ENCODE results near the gene LPP. TPM values are rescaled to one million over a fixed set of nuclear protein-coding genes. Genes with fewer than 3 reads are reported as not detected.
A peak's percentile ranks its signal among the peaks of the same experiment; 100 is the strongest.

The LPP gene
- polyA plus RNA-seq, 3 donors from 2014 or later, result 6.5 to 33.5 (median 11.3) TPM

DNA sequence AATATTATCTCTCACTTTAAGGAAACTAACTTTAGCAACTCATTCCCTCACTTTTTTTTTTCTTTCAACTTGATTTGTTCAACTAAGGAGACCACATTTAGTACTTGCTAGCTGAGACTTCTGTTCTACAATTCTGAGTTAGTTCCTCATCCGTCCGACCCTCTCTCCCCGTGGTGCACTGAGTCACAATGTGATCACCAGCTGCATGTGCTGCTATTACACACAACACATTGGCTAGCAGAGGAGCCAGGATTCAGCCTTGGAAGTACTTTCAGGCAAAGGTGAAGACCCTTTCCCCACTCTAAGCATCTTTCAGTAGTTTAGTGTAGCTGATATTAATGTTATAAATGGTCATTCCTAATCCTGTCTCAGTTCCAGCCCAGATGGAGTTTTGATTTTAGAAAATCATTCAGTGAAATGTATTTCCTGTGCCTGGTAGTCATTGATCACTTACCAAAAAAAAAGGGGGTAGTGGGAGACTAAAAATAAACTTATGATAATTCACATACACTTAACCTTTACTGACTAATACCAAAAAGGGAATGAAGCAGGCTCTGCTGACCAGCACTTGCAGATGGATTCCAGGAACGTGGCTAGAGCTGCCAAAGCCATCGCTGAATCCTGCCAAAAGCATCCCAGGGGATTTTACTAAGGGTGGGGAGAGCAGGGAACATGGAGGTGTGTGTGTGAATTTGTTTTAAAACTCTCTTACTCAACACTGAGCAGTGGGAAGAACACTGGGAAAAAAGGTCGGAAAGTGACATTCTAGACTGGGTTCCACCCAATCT lies 424.8 kb downstream of the LPP start:
- no peak overlapping the region for H3K4me3 Mint-ChIP-seq

DNA sequence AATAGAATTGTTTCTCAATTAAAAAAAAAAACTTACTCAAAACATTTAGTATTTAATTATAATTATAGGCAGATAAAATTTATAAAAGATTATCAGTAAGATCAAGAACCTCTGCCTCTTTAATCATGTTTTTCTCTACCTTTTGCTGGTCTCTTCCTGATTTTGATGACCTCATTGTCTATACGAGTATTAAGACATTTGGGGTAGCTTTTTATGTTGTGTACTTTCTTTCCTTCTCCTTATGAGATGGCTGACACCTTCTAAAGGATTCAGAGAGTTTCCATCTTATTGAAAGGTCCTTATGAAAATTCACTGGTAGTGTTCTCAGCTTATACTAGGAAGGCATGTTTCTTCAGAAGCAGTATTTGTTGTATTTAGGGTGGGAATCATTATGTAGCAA lies 426.3 kb downstream of the LPP start:
- DNase-seq, result no peak
- Mint-ChIP-seq H3K27ac (peak overlapping the region in 3 of 6 donors; percentile 14 to 46 (median 20)), H3K4me1 (peaks cover 7 to 14% of the 10 kb centered on the region in 2 donors), H3K4me3 (no peak overlapping the region), H3K36me3 (peaks cover 0 to 11% (median 8%) of the 10 kb centered on the region in 3 donors), H3K9me3 (no peaks in the 10 kb centered on the region), H3K27me3 (ENCODE audit: low read depth in 3 of 3) (no peaks in the 10 kb centered on the region)

More for the DNA sequence above, 424.8 kb downstream of the LPP start:
- Mint-ChIP-seq H3K36me3 (peaks cover 0 to 11% (median 8%) of the 10 kb centered on the region in 3 donors), H3K4me1 (peaks cover 12 to 26% of the 10 kb centered on the region in 2 donors), H3K9me3 (no peaks in the 10 kb centered on the region), H3K27me3 (ENCODE audit: low read depth in 3 of 3) (no peaks in the 10 kb centered on the region), H3K27ac (peak overlapping the region in 3 of 6 donors; percentile 37 to 73 (median 66))
- DNase-seq, result no peak

DNA sequence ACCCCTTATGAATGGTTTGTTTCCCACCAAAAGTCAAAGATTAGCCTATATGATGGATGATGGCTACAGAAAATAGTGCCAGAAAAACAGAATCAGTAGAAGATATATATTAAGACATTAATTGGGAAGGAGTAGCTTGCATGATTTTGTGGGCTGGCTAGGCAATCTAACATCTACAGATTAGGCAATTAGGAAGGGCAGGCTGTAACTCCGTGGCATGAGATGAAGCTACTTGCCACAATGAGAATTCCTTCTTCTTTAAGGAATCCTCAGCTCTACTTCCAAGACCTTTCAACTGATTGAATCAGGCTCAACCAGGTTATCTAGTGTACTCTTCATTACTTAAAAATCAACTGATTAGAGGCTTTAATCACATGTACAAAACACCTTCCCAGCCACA lies 426.7 kb downstream of the LPP start:
- Mint-ChIP-seq H3K4me3 (no peak overlapping the region), H3K9me3 (no peaks in the 10 kb centered on the region), H3K36me3 (peaks cover 0 to 11% (median 8%) of the 10 kb centered on the region in 3 donors), H3K27ac (peak overlapping the region in 3 of 6 donors; percentile 20 to 84 (median 61)), H3K4me1 (peaks cover 9 to 14% of the 10 kb centered on the region in 2 donors), H3K27me3 (ENCODE audit: low read depth in 3 of 3) (no peaks in the 10 kb centered on the region)
- no peak for DNase-seq

DNA sequence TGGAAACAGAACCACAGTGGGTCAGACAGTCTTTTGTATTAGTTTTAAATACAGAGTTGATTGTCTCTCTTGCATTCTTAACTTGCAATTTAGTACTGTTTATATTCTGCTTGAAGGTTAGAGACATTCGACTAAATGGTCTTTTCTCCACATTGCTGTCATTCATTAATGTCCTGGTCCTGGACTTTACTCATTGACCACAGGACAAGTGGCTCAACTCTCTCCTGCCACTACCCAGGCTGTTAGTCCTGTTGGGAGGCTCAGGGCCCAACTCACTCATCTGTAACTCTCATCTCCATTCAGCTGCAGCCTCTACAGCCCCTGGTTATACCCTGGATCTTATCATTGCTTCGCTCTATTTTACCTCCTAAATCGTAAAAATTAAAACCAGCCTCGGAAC lies 427.4 kb downstream of the LPP start:
- peaks cover 0 to 11% (median 6%) of the 10 kb centered on the region in 3 donors for H3K36me3 Mint-ChIP-seq
- no peaks in the 10 kb centered on the region for H3K27me3 Mint-ChIP-seq (ENCODE audit: low read depth in 3 of 3)
- peaks cover 9 to 14% of the 10 kb centered on the region in 2 donors for H3K4me1 Mint-ChIP-seq
- DNase-seq, result no peak
- no peak overlapping the region for H3K4me3 Mint-ChIP-seq
- H3K9me3 Mint-ChIP-seq, result no peaks in the 10 kb centered on the region
- H3K27ac Mint-ChIP-seq, result no peak overlapping the region

DNA sequence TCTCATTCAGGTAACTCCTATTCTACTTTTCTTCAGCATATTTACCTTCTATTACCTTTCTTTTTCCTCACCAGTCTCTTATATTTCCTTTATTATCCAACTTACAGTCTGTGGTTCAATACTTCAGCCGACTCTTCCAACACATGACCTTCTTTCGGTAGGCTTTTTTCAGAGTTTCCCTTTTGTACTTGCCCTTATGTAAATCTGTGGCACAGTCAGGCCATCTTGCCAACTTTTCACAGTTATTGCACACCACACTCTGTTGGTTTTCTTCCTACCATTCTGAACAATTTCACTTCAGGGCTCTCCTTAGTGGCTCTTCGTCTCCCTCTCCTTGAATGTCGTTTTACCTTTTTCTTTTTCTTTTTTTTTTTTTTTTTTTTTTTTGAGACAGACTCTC lies 427.8 kb downstream of the LPP start:
- Mint-ChIP-seq H3K36me3 (peaks cover 0 to 11% (median 4%) of the 10 kb centered on the region in 3 donors), H3K4me1 (peaks cover 9 to 14% of the 10 kb centered on the region in 2 donors), H3K27me3 (ENCODE audit: low read depth in 3 of 3) (no peaks in the 10 kb centered on the region), H3K9me3 (no peaks in the 10 kb centered on the region), H3K4me3 (no peak overlapping the region), H3K27ac (no peak overlapping the region)
- DNase-seq, result no peak

DNA sequence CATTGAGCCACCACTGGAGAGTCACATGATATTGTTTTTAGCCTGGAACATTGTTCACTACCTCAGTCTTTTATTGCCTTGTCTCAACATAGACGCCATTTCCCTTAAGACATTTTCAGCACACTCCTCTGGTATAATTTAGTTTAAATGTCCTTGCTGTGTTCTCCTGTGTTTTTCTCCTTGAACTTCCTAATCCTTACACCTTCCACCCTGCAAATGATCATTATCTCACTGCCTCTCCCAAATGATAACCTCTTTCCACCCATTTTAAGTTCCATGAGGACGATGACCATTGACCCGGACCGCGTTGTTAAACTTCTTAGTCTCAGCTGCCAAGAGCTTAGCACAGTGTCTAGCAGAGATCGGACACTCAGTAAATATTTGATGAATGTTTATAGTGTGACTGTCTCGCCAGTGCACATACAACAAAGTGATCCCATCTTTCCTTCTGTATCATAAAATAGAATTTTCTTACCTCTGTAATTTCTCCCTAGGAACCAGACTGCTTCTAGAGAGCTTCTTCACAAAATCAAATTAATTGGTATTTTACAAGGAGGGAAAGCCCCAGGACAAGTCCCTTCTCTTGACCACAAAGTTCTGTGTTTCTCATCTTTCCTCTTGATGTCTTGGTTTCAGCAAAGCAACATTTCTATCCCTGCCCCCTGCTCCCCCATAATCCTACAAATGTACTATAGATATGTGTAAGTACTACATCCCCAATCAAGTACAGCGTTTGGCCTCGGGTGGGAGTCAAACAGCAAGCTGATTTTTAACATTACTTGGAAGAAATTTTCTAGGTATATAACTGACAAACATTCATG lies 429.6 kb downstream of the LPP start:
- no peaks in the 10 kb centered on the region for H3K27me3 Mint-ChIP-seq (ENCODE audit: low read depth in 3 of 3)
- H3K27ac Mint-ChIP-seq, result peak overlapping the region in 1 of 6 donors; percentile 63
- peaks cover 8 to 9% of the 10 kb centered on the region in 2 donors for H3K4me1 Mint-ChIP-seq
- no peaks in the 10 kb centered on the region for H3K9me3 Mint-ChIP-seq
- H3K4me3 Mint-ChIP-seq, result peak overlapping the region in 1 of 5 donors; percentile 14
- H3K36me3 Mint-ChIP-seq, result peaks cover 0 to 9% (median 4%) of the 10 kb centered on the region in 3 donors
- no peak for DNase-seq

DNA sequence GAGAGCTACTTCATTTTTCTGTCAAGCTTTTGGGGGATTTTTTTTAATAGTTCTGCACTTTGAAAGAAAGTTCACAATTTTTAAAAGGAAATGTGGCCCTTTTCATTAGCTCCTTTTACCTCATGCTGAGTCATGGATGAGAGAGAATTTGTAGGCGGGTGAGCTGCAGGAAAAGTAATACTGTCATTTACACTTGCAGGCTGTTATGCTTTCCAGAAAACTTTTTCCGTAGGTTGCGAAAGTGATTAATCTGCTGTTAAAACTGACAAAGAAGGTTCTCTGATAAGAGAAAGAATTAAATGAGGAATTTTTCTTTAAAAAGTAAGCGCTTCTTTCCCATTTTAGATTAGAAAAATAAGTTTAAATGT lies 430.2 kb downstream of the LPP start:
- Mint-ChIP-seq H3K9me3 (no peaks in the 10 kb centered on the region), H3K27ac (peak overlapping the region in 2 of 6 donors; percentile 42 to 63), H3K4me3 (peak overlapping the region in 2 of 5 donors; percentile 2 to 14), H3K27me3 (ENCODE audit: low read depth in 3 of 3) (no peaks in the 10 kb centered on the region), H3K4me1 (peaks cover 12 to 13% of the 10 kb centered on the region in 2 donors), H3K36me3 (peaks cover 0 to 3% (median 0%) of the 10 kb centered on the region in 3 donors)
- DNase-seq, result no peak

DNA sequence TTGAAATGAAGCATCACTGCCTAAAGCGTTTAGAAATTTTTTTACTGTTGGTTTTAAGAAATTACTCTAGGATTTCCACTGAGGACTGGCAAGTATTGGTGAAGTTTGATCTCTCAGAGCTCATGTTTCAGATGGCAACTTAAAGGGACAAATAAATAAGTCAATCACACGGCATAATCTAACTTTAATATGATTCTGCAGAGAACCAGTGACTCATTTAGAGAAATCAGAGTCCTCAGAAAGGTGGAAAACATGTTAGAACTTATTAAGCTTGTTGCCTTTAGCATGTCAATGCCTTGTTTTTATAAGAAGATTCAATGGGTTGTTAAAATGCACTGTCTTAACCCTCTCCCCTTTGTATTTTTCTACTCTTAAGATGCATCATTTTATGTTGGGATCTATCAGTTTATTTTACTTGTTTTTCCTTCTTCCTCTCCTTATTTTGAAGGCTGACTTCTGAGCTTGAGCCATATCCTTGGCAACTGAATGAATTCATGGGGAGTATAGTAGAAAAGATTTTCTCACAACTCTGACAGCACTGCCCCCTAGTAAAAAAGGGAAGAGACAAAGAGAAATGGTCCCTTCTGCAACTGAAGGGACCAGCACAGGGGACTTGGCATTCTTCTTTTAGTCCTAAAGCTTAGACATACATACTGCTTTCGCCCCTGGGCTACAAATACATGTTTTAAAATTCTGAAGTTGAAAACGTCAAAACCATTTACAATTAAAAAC lies 431.2 kb downstream of the LPP start:
- DNase-seq, result no peak
- H3K27ac Mint-ChIP-seq, result peak overlapping the region in 3 of 6 donors; percentile 42 to 88 (median 64)
- no peaks in the 10 kb centered on the region for H3K9me3 Mint-ChIP-seq
- H3K27me3 Mint-ChIP-seq (ENCODE audit: low read depth in 3 of 3), result no peaks in the 10 kb centered on the region
- H3K36me3 Mint-ChIP-seq, result peaks cover 0 to 3% (median 0%) of the 10 kb centered on the region in 3 donors
- peak overlapping the region in 3 of 5 donors; percentile 17 to 53 (median 25) for H3K4me3 Mint-ChIP-seq
- H3K4me1 Mint-ChIP-seq, result peaks cover 18 to 21% of the 10 kb centered on the region in 2 donors

DNA sequence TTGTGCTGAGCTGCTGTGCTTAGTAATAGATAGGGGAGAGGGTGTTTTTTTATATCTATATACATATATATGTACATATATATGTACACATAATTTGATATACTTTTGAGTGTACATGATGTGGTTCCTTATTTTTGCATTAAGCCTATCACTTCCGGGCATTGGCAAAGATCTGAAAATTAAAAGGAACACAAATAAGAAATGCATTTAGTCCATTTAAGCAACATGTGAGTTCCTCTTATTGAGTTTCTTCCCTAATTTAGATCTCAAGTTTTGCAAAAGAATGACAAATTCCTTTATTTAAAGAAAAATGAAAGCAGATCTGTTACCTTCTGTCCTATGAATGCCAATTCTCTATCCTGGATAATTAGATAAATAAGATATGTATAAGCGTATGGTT lies 435.1 kb downstream of the LPP start:
- Mint-ChIP-seq H3K4me3 (no peak overlapping the region), H3K4me1 (peaks cover 19 to 21% of the 10 kb centered on the region in 2 donors), H3K27ac (peak overlapping the region in 4 of 6 donors; percentile 16 to 83 (median 66)), H3K9me3 (no peaks in the 10 kb centered on the region), H3K27me3 (ENCODE audit: low read depth in 3 of 3) (peaks cover 0 to 1% (median 0%) of the 10 kb centered on the region in 3 donors), H3K36me3 (no peaks in the 10 kb centered on the region)
- DNase-seq, result no peak

DNA sequence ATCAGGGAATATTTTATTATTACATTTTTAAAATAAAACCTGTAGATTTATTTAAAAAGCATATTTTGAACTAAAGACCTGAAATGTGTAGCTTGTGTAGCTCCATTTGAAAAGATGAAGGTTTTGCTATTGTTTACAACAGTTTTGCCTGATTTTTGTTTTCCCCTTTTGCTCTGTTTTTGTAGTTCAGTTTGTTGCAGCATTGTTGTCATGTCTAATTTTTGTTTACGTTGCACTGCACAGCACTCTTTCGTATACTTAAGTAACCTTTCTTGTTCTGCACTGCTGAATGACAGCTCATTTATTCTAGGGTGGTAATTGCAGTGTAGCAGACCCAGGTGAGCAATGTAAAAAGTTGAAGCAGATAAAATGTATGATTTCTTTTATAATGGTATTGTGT lies 435.8 kb downstream of the LPP start:
- DNase-seq, result no peak
- no peaks in the 10 kb centered on the region for H3K36me3 Mint-ChIP-seq
- H3K9me3 Mint-ChIP-seq, result no peaks in the 10 kb centered on the region
- H3K4me1 Mint-ChIP-seq, result peaks cover 19 to 21% of the 10 kb centered on the region in 2 donors
- peak overlapping the region in 1 of 6 donors; percentile 13 for H3K27ac Mint-ChIP-seq
- H3K27me3 Mint-ChIP-seq (ENCODE audit: low read depth in 3 of 3), result peaks cover 0 to 1% (median 0%) of the 10 kb centered on the region in 3 donors
- H3K4me3 Mint-ChIP-seq, result no peak overlapping the region

DNA sequence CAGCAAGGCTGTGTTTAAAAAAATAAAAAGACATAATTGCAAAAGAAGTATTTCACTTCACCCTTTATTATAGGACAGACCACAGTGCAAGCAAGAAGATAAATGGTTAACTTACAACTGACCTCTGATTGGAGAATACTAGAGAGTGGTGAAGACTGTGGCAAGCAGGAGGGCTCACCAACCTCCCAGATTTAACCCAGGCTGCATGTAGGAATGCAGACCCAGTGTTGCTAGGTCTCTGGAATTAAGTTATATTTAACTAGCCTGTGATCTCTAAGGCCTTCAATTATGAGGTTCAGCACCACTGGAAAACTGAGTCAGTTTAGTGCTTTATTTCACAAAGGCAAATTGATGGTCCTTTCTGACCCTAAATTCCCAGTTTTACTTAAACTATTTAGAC lies 436.6 kb downstream of the LPP start:
- Mint-ChIP-seq H3K9me3 (no peaks in the 10 kb centered on the region), H3K27ac (no peak overlapping the region), H3K4me3 (no peak overlapping the region), H3K36me3 (peaks cover 0 to 3% (median 0%) of the 10 kb centered on the region in 3 donors), H3K27me3 (ENCODE audit: low read depth in 3 of 3) (peaks cover 0 to 1% (median 0%) of the 10 kb centered on the region in 3 donors), H3K4me1 (peaks cover 16 to 21% of the 10 kb centered on the region in 2 donors)
- no peak for DNase-seq

DNA sequence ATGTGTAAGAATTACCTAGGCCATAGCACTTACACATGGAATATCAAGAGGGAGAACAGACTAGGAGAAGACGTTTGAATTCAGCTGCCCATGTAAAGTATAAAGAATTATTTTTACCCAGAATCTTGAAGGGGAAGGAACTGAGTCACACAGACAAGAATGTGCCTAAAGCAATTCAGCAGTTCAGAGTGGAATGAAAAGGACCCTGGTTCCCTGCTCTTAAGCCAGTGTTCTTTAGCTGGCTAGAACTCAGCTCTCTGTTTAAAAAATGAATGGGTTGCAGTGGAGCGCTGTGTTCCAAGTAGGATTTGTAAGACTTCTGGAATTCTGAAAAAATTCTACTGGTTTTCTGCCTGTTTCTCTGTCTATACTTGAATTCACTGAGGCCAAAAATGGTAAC lies 440.2 kb downstream of the LPP start:
- Mint-ChIP-seq H3K4me3 (no peak overlapping the region), H3K4me1 (peaks cover 6 to 10% of the 10 kb centered on the region in 2 donors), H3K9me3 (no peaks in the 10 kb centered on the region), H3K27me3 (ENCODE audit: low read depth in 3 of 3) (peaks cover 0 to 1% (median 0%) of the 10 kb centered on the region in 3 donors), H3K27ac (no peak overlapping the region), H3K36me3 (peaks cover 0 to 7% (median 3%) of the 10 kb centered on the region in 3 donors)
- DNase-seq, result no peak

DNA sequence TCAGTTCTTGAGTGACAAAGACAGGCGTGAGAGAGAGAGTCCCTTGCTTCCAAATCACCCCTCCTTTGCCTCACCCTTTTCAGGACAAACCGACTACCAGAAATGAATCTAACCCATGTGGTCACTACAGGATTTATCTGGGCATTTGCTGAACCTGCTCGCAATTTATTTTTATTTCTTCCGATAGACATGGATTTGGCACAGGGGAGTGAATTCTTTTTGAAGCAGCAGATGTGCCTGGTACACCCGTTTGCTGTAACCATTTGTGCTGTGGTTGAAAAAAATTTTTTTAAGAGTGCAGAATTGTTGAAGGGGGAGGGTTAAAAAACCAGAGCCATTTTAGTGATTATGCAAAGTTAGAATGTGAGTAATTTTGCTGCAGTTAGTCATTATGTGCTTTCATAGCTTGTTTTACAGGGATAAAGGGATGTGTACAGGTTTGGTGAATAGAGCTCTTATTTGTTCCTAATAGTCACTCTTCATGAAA lies 442.0 kb downstream of the LPP start:
- peaks cover 0 to 1% (median 0%) of the 10 kb centered on the region in 3 donors for H3K27me3 Mint-ChIP-seq (ENCODE audit: low read depth in 3 of 3)
- H3K9me3 Mint-ChIP-seq, result no peaks in the 10 kb centered on the region
- no peak overlapping the region for H3K4me3 Mint-ChIP-seq
- H3K4me1 Mint-ChIP-seq, result peaks cover 0 to 1% of the 10 kb centered on the region in 2 donors
- H3K27ac Mint-ChIP-seq, result no peak overlapping the region
- H3K36me3 Mint-ChIP-seq, result peaks cover 0 to 7% (median 3%) of the 10 kb centered on the region in 3 donors
- DNase-seq, result no peak
